NCI-H524 treated with DMSO at 0.1 percent for 48 hours (cell line): Measurements from ENCODE around the gene ATF5.

Experiments
- DNase-seq: peaks from one replicate; lab custom pipeline; 2025; lab: John Stamatoyannopoulos, UW

The ATF5 gene, protein sequence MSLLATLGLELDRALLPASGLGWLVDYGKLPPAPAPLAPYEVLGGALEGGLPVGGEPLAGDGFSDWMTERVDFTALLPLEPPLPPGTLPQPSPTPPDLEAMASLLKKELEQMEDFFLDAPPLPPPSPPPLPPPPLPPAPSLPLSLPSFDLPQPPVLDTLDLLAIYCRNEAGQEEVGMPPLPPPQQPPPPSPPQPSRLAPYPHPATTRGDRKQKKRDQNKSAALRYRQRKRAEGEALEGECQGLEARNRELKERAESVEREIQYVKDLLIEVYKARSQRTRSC

DNA sequence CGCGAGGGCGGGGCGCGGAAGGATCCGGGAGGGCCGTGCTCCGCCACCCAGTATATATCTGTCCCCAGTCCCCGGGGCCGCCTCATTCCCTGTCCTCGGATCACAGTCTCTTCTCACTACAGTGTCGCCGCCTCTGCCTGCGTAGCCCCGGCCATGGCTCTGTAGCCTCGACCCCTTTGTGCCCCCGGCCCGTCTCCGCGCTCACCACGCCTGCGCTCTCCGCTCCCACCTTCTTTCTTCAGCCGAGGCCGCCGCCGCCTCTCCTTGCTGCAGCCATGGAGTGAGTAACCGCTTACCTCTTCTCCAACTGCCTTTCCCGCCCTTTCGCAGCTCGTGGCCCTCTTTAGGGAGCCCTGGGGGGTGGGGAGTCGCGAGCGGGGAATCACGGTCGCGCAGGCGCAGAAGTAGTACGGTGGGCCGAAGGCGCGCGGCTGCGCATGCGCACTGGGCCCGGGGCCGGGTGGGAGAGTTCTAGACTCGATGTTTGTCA, at the start of gene ATF5, which contains the start of gene NUP62:
Gene ATF5, plus strand, starts transcription at position 85 of the 490 bp plus-strand sequence. CDS start 1,646 bp downstream, outside the sequence.
Gene NUP62, minus strand, starts transcription at position 384 of the 490 bp plus-strand sequence. CDS start 19,697 bp downstream, outside the sequence.
- DNase-seq, result peak; percentile 73

DNA sequence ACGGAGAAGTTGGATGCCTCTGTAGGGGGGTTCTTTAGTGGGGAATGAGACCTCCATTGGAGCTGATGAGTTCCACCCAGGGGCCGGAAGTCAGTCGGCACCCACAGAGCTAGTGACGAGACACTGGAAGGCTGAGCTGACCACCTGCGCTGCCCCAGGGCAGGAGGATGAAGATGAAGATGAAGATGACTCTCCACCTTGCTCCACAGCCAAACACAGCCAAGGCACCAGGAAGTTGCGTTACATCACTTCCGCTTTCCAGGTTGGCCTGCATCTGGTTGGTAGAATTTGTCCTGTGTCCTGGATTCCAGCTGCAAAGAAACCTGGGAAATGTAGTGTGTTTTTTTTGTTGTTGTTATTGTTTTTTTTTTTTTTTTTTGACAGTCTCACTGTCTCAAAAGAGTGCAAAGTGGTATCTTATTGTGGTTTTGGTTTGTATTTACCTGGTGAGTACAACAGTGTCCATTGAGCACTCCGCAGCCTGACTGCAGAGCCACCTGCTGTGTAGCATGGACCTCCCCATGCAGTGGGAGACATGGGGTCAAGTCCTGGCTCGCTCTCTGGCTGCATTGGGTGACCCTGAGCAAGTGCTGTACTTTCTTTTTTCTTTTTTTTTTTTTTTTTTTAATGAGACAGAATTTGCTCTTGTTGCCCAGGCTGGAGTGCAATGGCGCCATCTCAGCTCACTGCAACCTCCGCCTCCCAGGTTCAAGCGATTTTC, 49.6 kb upstream of the ATF5 start:
- no peak for DNase-seq

DNA sequence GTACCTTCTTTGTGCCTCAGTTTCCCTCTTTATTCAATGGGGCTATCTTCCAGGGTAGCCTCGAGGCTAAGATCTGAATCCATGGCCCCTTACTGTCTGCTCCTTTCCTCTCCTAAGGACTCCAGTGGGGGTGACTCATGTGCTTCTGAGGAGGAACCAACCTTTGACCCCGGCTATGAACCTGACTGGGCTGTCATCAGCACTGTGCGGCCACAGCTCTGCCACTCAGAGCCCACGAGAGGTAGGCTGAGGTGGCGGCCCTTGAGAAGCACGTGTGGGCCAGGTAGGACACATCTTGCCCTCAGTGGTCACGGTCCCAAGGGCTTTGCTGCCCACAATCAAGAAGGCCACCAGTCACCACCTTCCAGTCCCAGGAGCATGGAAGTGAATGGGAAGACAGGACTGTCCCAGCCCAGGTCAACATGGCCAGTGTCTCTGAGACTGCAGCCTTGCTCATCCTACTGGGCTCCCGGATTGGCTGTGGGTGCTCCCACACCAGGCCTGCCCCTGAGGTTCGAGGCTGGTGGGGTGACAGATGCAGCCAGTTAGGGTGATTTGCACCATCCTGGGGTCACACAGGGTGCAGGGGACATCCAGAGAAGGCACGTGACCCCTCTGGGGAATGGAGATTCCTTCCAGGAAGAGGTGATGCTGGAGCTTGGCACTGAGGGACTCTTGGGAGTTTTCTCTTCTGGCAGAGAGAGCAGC, 48.7 kb upstream of the ATF5 start:
- DNase-seq, result no peak

DNA sequence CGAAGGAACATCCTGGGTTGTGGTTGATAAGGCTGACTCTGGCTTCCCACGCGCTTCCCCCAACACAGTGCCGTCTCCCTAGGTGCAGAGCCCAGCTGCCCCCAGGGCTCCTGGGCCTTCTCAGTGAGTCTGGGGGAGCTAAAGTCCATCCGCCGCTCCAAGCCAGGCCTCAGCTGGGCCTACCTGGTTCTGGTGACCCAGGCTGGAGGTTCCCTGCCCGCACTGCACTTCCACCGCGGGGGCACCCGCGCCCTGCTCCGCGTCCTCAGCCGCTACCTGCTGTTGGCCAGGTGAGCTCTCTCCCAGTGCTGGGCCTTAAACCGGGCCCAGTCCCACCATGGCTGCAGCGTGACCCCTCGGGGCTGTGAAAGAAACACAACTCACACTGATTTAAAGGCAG, 47.8 kb upstream of the ATF5 start:
- no peak for DNase-seq

DNA sequence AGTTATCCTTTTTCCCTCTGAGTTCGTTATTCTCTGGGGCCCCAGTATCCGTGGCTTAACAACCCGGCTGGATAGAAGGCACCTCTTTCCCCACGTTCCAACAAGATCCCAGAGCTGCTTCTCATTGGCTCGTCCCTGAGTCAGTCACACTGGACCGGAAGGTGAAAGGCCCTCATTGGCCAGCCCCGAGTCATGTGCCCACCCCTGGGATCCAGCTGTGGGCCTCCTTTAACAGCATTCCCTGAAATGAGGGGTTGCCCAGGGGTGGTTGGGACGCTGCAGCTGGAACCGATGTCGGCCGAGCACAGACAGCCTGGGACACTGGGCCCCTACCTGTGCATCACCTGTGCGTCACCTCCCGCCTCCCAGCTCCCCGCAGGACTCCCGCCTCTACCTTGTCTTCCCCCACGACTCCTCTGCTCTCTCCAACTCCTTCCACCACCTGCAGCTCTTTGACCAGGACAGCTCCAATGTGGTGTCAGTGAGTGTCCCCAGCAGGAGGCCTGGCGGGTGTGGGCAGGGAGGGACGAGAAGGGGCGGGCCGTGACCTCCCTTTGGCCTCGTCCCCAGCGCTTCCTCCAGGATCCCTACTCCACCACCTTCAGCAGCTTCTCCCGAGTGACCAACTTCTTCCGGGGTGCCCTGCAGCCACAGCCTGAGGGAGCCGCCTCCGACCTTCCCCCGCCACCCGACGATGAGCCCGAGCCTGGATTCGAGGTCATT, 47.2 kb upstream of the ATF5 start:
- DNase-seq, result no peak

DNA sequence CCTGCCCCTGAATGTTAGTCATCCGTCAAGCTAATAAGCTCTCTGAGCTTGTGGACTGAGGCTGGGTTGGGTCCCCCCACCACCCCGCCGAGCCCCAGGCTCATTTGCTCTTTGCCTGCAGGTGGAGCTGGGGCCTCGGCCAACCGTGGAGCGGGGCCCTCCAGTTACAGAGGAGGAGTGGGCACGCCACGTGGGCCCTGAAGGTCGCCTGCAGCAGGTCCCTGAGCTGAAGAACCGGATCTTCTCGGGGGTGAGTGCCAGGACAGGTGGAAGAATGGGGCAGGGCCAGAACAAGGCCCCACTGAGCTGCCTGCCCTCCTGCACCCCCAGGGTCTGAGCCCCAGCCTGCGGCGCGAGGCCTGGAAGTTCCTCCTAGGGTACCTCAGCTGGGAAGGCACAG, 46.4 kb upstream of the ATF5 start:
- no peak for DNase-seq

DNA sequence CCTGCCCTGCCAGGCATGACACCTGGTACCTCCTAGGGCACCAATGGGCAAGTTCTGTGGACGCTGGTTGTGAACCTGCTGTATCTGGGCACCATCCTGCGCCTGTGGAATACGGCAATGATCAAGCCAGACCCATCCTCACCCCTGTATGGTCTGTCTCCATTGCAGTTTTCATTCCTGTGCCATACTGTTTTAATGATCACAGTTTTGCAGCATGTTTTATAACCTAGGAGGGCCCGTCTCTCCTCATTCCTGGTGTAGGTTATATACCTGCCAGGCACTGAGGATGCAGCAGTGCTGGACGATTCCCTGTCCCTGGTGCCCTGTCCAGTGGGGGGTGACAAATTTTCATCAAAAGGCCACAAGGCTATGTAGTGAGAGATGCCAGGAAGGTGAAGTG, 45.9 kb upstream of the ATF5 start:
- DNase-seq, result no peak

DNA sequence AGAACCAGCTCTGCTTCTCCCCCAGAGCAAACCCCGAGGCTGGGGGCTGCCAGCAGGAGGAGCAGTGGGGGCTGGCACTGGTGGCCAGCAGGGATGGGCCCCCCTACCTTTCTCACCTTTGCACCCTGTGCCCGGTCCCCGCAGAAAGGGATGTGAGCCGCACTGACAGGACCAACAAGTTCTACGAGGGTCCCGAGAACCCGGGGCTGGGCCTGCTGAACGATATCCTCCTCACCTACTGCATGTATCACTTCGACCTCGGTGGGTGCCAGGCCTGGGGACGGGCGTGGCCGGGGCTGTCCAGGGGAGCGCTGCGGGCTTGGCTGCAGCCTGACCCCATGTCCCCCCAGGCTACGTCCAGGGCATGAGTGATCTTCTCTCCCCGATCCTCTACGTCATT, 44.9 kb upstream of the ATF5 start:
- DNase-seq, result no peak

DNA sequence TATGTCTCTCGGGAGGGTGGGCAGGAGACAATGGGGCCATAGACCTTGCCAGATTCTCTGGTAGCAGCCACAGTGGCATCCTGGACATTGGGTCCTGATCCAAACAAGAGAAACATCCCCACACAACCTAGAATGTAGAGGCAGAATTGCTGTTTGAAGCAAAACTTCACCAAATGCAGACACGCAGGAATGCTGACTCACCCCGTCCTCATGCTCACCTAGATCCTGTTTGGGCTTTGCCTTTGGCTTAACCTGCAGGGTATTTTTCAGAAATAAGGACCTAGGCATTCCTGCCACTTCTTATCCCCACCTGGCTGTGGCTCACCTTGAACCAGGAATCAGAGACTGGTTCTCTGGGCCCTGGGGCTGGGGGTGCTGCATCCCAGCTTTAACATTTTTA, 44.2 kb upstream of the ATF5 start:
- DNase-seq, result no peak

DNA sequence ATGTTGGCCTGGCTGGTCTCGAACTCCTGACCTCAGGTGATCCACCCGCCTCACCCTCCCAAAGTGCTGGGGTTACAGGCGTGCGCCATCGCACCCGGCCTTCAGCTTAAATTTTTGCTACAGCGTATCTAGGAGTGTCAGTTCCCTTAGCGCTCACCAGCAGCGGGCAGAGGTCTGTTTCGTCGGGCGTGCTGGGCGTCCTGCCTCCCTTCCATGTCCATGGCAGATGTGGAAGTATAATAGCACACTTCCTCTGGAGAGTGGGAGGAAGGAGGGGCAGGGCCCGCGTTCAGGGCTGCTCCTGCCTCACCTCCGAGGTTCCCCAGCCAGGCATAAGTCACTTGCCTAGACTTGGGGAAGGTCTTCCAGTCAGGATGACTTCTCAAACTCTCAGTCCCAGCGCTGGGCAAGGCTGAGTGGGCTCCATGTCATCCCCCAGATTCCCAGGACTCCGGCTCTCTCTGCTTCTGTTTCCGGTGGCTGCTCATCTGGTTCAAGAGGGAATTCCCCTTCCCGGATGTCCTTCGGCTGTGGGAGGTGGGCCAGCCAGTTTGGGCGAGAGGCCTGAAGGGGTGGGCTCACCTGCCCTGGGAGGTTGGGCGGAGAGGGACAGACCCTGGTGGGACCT, 41.9 kb upstream of the ATF5 start:
- no peak for DNase-seq

DNA sequence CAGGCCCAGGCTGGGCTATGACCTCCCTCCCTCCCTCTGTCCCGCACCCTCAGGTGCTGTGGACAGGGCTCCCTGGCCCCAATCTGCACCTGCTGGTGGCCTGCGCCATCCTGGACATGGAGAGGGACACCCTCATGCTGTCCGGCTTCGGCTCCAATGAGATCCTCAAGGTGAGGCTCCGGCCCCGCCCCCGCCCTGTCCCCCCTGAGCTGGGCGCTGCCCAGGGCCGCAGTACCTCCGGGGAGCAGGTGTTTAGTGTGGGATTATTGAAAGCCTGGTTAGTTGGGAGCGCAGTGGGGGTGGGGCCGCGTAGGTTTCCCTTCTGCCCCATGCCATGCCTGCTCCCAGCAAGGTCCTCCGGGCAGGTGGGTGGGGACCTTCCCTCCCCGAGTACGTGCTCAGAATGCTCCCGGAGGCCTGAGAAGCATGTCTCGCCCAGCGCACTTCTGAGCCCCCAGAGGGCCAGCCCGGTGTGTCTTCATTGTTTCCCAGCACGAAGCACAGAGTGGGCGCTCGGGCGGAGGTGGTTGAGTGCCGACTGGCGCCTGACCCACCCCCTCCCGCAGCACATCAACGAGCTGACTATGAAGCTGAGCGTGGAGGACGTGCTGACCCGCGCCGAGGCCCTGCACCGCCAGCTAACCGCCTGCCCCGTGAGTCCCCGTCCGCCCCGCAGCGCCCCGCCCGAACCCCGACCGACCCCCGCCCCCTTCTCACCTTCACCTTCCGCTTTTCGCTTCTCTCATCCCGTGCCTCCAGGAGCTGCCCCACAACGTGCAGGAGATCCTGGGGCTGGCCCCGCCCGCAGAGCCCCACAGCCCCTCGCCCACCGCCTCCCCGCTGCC, 41.1 kb upstream of the ATF5 start:
- DNase-seq, result no peak

DNA sequence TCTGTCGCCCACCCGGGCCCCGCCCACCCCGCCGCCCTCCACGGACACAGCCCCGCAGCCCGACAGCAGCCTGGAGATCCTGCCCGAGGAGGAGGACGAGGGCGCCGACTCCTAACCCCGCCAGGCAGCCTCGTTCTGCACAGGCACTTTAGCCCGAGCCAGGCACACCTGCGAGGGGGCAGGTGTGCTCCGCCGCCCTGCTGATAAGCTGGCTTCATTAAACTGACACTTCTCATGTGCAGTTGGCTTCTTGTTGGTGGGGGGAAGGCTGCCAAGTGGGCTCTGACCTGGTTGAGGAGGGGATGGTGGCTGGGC, 40.5 kb upstream of the ATF5 start:
- DNase-seq, result no peak

DNA sequence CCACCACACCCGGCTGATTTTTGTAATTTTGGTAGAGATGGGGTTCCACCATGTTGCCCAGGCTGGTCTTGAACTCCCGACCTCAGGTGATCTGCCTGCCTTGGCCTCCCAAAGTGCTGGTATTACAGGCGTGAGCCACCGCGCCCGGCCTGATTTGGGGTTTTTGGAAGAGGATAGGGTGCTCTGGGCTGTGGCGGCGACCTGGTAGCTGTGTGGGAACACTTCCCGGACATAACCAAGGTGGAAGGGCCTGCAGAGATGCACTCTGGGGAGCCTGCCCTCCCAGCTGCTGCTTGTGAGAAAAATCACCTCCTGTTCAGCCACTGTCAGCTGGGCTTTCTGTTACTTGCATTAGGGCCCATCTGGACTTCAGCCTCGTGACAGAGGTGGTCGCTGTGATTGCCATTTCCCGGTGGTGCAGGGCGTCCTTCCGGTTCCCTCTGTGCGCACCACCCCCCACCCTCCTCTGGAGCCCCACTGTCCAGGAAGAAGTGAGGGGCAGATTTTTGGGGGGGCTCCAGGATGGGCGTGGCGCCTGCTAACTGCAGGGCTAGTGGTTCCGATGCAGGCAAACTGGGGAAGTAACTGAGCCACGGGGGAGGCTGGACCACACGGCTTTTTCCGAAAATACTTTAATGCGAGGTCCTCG, 39.8 kb upstream of the ATF5 start:
- DNase-seq, result no peak

DNA sequence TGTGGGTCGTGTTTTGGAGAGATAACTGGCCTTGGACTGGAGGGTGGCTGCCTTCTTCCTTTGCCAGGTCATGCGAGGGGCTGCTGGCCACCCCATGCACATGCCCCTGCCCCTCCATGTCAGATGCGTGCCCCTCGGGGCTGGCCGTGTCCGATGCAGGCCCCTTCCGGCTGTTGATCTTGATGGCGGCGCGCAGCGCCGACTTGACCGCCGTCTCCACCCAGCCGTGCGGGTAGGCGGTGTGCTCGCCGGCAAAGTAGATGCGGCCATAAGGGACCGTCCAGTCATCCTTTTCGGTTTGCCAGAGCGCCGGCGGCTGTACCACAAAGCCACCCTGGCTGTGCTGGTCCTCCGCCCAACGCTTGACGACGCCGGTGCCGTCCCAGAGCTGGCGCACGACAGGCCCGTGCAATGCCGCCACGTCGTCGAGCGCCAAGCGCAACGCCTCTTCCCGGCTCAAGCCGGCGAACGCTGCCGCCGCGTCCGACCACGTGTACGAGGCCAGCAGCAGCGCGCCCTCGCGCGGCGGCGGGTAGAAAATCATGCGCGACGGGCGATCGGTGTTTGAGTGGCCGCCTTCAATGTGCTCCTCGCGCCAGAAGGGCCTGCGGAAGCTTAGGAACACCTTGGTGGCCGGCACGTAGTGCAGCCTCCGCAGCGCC, 39.2 kb upstream of the ATF5 start:
- no peak for DNase-seq

DNA sequence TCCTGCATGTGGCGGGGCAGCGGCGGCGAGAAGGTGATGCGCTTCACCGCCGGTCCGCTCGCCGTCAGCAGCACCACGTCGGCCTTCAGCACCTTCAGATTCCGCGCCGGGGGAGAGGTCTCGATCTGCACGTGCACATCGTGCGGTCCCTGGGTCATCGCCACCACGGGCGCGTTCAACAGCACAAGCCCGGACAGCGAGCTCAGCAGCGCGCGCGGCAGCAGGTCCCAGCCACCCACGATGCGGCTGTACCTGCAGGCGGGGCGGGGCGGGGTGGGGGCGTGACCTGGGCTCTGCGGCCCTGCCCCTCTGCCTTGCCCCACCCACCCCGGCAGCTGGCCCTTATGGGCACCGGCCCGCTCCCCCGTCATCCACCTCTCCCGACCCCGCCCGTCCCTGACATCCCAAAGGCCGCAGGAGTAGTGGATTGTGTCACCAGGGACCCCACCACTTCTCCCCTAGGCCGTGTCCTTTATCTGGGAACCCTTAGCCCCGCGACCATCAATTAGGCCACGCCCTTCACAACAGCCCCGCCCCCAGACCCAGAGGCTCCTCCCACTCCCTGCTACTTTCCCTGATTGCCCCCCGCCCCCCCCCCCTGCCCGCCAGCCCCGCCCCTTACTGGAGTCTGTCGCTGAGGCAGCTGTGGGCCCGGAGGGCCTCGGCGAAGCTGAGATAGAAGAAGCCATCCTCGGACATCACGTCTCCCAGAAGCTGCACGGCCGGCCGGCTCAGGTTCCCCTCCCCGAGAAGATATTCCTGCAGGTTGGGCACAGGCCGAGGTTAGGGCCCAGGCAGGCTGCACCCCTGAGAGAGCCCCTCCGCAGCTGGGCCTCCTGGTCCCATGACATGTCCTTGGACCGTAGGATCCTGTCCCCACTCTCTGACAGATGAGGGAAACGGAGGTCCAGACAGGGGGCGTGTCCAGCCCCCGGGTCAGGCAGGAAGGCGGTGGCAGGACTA, 38.4 kb upstream of the ATF5 start:
- DNase-seq, result no peak

DNA sequence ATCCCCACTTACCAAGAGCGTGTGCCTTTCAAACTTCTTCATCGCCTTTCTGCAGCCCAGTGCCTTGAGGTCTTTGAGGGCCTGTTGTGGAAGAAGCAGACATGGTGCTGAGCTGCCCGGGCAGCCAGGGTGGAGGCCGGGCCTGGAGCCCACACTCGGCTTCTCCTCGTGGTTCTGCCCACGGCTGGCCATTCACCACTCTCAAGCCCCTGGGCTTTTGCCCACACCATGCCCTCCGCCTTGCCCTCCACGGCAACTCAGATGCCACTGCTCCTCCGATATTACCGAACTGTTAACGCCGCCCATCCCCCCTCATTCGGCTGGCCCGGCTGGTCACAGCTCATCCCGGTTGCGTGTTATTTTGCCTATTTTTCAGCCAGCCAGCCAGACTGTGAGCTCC, 37.6 kb upstream of the ATF5 start:
- DNase-seq, result no peak

DNA sequence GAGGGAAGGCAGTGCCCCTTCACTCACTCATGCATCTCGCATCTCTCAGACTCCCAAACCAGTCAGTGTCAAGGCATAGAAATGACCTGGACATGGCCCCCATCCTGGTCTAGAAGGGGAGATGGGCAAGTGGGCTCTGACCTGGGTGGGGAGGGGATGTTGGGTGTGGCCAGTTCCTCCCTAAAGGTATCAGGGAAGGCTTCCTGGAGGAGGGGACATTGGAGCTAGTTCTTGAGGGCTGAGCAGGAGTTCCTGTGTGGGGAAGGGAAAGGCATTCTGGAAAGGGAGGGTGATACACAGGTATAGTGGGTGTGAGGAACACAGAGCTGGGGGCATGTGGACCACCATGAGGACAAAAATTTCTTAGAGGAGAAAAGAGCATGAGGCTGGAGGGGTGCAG, 36.3 kb upstream of the ATF5 start:
- no peak for DNase-seq

DNA sequence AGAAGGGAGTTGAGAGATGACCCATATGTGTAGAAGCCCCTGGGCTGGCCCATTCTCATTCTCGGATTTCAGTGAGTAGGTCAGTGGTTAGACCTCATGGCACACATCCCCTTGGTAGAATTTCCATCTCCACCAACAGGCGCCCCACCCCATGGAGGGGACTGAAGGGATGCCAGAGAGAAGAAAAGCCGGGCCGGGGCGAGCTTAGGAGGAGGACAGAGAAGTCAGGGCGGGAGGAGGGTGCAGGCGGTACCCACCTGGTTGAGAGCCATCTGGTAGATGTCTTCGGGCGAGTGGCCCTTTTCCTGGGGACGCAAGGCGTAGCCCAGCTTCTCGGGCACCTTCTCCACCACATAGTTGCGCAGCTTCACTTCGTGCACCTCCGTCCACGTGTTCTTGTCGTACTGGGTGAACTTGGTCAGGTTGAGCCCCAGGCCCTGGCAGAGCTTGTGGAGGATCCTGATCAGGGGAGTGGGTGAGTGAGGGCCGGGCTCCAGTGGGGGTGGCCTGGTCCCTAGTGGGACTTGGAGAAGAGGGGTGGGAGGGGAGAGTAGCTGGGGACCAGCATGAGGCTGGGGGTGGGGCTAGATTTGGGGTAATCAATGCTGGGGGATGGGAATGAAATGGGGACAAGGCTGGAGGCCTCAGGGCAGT, 34.9 kb upstream of the ATF5 start:
- DNase-seq, result no peak
